Urothelium cell line (cell line): ENCODE results near the gene LRRC4C.
A peak's percentile ranks its signal among the peaks of the same experiment; 100 is the strongest.

ENCODE experiments used
- DNase-seq: peaks from one replicate; pipeline ENCODE4 v3.0.0; 2011; ENCODE audit warnings: low spot score, mixed read lengths
- FAIRE-seq: peaks from 2 replicates; lab custom pipeline; 2011; peaks lifted over from hg19 to GRCh38; lab: Jason Lieb, UNC

LRRC4C gene

GRCh38 chr11:41274831-41275230, 184.6 kb downstream of the LRRC4C start:
- FAIRE-seq (no peak), DNase-seq (no peak)

GRCh38 chr11:41273908-41274307, 185.5 kb downstream of the LRRC4C start:
- FAIRE-seq (no peak), DNase-seq (no peak)

GRCh38 chr11:41267451-41267850, 192.0 kb downstream of the LRRC4C start:
- FAIRE-seq (no peak), DNase-seq (no peak)

- no peak for FAIRE-seq
- no peak for DNase-seq
Measured at GRCh38 chr11:41256041-41256440, 203.4 kb downstream of the LRRC4C start.

- no peak for FAIRE-seq
- DNase-seq, result no peak
Measured at GRCh38 chr11:41254966-41255365, 204.5 kb downstream of the LRRC4C start.

GRCh38 chr11:41250408-41250935, 209.0 kb downstream of the LRRC4C start:
- FAIRE-seq (no peak), DNase-seq (no peak)

GRCh38 chr11:41247621-41248020, 211.8 kb downstream of the LRRC4C start:
- no peak for DNase-seq
- FAIRE-seq, result no peak

- FAIRE-seq, result no peak
- DNase-seq, result no peak
Measured at GRCh38 chr11:41246399-41246745, 213.1 kb downstream of the LRRC4C start.

GRCh38 chr11:41245704-41246398, 213.6 kb downstream of the LRRC4C start:
- FAIRE-seq (no peak), DNase-seq (no peak)

- no peak for DNase-seq
- FAIRE-seq, result no peak
Measured at GRCh38 chr11:41245184-41245583, 214.3 kb downstream of the LRRC4C start.

GRCh38 chr11:41237382-41237781, 222.1 kb downstream of the LRRC4C start:
- FAIRE-seq (no peak), DNase-seq (no peak)

GRCh38 chr11:41235668-41236067, 223.8 kb downstream of the LRRC4C start:
- FAIRE-seq, result no peak
- no peak for DNase-seq

GRCh38 chr11:41225856-41226633, 233.4 kb downstream of the LRRC4C start:
- DNase-seq (no peak), FAIRE-seq (no peak)

GRCh38 chr11:41222236-41222635, 237.2 kb downstream of the LRRC4C start:
- no peak for DNase-seq

GRCh38 chr11:41206388-41206787, 253.1 kb downstream of the LRRC4C start:
- FAIRE-seq (no peak), DNase-seq (no peak)

More at GRCh38 chr11:41222236-41222635, 237.2 kb downstream of the LRRC4C start:
- FAIRE-seq, result no peak

GRCh38 chr11:41201156-41201555, 258.3 kb downstream of the LRRC4C start:
- DNase-seq, result peak; percentile 38
- no peak for FAIRE-seq

GRCh38 chr11:41190437-41191082, 268.9 kb downstream of the LRRC4C start:
- FAIRE-seq (no peak), DNase-seq (no peak)

GRCh38 chr11:41189701-41190436, 269.6 kb downstream of the LRRC4C start:
- DNase-seq, result no peak

GRCh38 chr11:41177791-41178190, 281.7 kb downstream of the LRRC4C start:
- DNase-seq, result peak; percentile 7
- no peak for FAIRE-seq

More at GRCh38 chr11:41189701-41190436, 269.6 kb downstream of the LRRC4C start:
- no peak for FAIRE-seq

GRCh38 chr11:41175304-41175972, 284.0 kb downstream of the LRRC4C start:
- no peak for FAIRE-seq

More at GRCh38 chr11:41175304-41175972, 284.0 kb downstream of the LRRC4C start:
- DNase-seq, result no peak
